ENCODE measurements around the gene VAX1. TPM values are rescaled to one million over a fixed set of nuclear protein-coding genes. Genes with fewer than 3 reads are reported as not detected.

Gene VAX1
- total RNA-seq, 2 experiments from 2014 or later, result not detected

DNA sequence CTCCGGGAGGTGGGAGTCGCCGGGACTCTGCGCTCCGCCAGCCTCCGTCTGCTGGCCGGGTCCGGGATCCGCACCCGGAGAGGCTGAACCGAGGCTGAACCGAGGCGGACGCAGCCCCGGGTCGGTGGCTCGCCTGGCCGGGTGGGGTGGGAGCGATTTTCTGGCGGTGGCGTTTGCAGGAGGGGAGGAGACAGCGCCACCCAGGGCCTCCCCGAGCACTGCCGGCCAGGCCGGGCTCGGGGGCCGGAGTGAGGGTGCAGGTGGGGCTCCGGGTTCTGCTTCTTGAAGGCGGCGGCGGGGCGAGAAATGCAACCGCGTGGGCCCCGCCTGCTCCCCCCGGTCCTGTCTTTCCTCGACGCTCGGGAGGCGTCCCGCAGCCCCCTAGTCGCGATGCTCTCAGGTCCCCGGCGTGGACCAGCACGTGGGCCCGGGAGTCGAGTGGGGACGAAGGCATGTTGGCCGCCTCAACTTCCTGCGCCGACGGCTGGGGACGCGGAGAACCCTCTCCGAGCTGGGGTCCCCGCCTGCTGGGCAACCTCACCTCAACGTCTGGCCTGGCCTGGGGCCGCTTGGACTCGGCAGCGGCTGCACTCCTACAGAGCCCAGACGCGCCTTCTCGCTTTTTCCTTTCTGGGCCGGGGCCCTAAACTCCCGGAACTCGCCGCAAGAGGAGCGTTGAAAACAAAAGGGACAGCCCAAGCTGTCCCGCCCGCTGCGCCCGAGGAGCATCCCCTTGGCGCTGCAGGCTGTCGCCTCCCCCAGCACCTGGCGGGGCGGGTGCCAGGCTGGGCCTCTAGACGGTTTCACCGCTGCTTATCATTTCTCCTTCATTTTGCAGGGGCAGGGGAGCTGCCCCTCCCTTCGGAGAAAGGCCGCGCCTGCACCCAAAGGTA lies 25.2 kb upstream of the VAX1 start:
- Histone ChIP-seq H3K9me2 (ENCODE audit: insufficient read depth, low read length) (no peaks in the 10 kb centered on the region), H4K20me1 (ENCODE audit: insufficient read depth, low read length) (no peaks in the 10 kb centered on the region), H2AFZ (ENCODE audit: low read length) (no peak overlapping the region), H3K79me2 (ENCODE audit: insufficient read depth, low read depth, low read length) (no peaks in the 10 kb centered on the region), H3K9me3 (ENCODE audit: low read length) (no peaks in the 10 kb centered on the region), H3K4me2 (ENCODE audit: low read length) (no peak overlapping the region), H3K4me1 (ENCODE audit: insufficient read depth, low read length, poor library complexity, severe bottlenecking) (no peaks in the 10 kb centered on the region), H3K36me3 (ENCODE audit: insufficient read depth, low read length) (no peaks in the 10 kb centered on the region), H3K4me3 (ENCODE audit: low read depth, low read length, poor library complexity, severe bottlenecking) (no peak overlapping the region), H3K27ac (ENCODE audit: low read depth, low read length, poor library complexity, severe bottlenecking) (no peak overlapping the region)
- intact Hi-C loops (cut with micrococcal nuclease; ENCODE audit: unreplicated experiment), result no loop called here
- BruUV-seq (replicated peaks), result no TSS peak
- DNase-seq (ENCODE audit: low spot score), result no peak
- TF ChIP-seq, protein P1, sequence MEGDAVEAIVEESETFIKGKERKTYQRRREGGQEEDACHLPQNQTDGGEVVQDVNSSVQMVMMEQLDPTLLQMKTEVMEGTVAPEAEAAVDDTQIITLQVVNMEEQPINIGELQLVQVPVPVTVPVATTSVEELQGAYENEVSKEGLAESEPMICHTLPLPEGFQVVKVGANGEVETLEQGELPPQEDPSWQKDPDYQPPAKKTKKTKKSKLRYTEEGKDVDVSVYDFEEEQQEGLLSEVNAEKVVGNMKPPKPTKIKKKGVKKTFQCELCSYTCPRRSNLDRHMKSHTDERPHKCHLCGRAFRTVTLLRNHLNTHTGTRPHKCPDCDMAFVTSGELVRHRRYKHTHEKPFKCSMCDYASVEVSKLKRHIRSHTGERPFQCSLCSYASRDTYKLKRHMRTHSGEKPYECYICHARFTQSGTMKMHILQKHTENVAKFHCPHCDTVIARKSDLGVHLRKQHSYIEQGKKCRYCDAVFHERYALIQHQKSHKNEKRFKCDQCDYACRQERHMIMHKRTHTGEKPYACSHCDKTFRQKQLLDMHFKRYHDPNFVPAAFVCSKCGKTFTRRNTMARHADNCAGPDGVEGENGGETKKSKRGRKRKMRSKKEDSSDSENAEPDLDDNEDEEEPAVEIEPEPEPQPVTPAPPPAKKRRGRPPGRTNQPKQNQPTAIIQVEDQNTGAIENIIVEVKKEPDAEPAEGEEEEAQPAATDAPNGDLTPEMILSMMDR (conservative IDR thresholded peaks at IDR 0.05; ENCODE audit: low read length), result no peak
- CTCF ChIA-PET (ENCODE audit: unreplicated experiment), result no interaction called here
- POLR2A ChIA-PET, result no interaction called here

DNA sequence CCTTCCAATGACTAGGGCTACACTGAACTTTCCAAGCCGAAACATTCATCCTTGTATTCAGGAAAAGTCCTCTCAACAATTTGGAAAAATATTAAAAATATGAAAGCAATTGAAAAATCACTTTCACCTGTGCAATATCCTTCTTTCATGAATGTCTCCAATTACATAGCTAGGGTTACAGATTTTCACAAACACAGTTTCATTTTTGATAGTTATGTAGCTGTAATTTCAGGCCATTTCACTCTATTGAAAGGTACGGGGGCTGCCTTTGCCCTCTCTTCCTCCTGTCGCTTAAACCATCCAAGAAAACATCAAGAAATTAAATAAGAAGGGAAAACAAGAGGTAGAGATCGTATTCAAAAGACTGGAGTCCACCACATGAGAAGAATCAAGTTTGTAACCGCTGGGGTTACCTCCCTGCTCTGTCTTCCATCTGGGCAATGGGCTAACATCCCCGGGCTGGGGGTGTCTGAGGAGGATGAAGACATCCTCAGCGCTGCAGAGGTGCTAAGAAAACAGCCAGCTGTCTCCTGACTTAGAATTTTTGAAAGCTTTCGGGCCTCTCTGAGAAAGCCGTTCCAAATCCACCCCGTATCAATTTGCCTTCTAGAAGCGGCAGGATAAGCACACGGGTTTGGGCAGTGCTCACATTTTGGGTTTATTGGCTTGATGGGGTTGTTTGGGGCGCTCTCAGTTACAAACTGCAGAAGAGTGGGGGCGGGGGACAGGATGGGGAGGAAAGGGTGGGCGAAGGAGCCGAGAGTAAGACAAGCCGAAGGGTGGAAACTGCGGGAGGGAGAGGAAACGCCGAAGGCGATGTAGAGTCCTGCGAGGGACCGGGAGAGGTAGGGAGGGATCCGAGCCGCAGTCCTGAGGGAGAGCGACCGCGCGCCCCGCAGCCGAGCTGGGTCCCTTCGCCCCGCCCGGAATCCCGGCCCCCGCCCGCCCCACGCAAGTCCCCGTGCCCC lies 24.3 kb upstream of the VAX1 start:
- no peak for DNase-seq (ENCODE audit: low spot score)
- no peaks in the 10 kb centered on the region for H3K79me2 ChIP-seq (ENCODE audit: insufficient read depth, low read depth, low read length)
- ChIA-PET POLR2A (no interaction called here), CTCF (ENCODE audit: unreplicated experiment) (no interaction called here)
- H3K9me2 ChIP-seq (ENCODE audit: insufficient read depth, low read length), result no peaks in the 10 kb centered on the region
- H3K4me3 ChIP-seq (ENCODE audit: low read depth, low read length, poor library complexity, severe bottlenecking), result no peak overlapping the region
- TF ChIP-seq, protein P1 (conservative IDR thresholded peaks at IDR 0.05; ENCODE audit: low read length), result no peak
- TF ChIP-seq EZH2phosphoT487 (IDR thresholded peaks at IDR 0.05; ENCODE audit: borderline replicate concordance, low read depth, low read length), result no peak
- no peak overlapping the region for H3K4me2 ChIP-seq (ENCODE audit: low read length)
- no peak overlapping the region for H3K27ac ChIP-seq (ENCODE audit: low read depth, low read length, poor library complexity, severe bottlenecking)
- H3K9me3 ChIP-seq (ENCODE audit: low read length), result no peaks in the 10 kb centered on the region
- H3K36me3 ChIP-seq (ENCODE audit: insufficient read depth, low read length), result no peaks in the 10 kb centered on the region
- intact Hi-C loops (cut with micrococcal nuclease; ENCODE audit: unreplicated experiment), result no loop called here
- no peaks in the 10 kb centered on the region for H3K4me1 ChIP-seq (ENCODE audit: insufficient read depth, low read length, poor library complexity, severe bottlenecking)
- H4K20me1 ChIP-seq (ENCODE audit: insufficient read depth, low read length), result no peaks in the 10 kb centered on the region
- H2AFZ ChIP-seq (ENCODE audit: low read length), result no peak overlapping the region
- BruUV-seq (replicated peaks), result no TSS peak
